Trophoblast cell (in vitro differentiated cells and primary cell): ENCODE measurements around the gene SF3B4.

ENCODE experiments used
- DNase-seq, 2 donors: peaks; one replicate each; pipeline ENCODE4 v3.0.0-alpha.2; 2016
- H2AFZ ChIP-seq: 2 replicates; pipeline ENCODE4 v1.6.1; 2013; ENCODE audit warnings: low read length, moderate library complexity, mild to moderate bottlenecking; ENCODE audit not compliant: insufficient read depth, poor library complexity
- H2AK5ac ChIP-seq: 2 replicates; pipeline ENCODE4 v1.6.1; 2013; ENCODE audit warnings: mild to moderate bottlenecking, low read length
- H2BK120ac ChIP-seq: 2 replicates; pipeline ENCODE4 v1.6.1; 2013; ENCODE audit warnings: low read length, mild to moderate bottlenecking, moderate library complexity; ENCODE audit not compliant: insufficient read depth, poor library complexity
- H2BK12ac ChIP-seq: 2 replicates; pipeline ENCODE4 v1.6.1; 2013; ENCODE audit warnings: mild to moderate bottlenecking, low read length, moderate library complexity
- H2BK5ac ChIP-seq: 2 replicates; pipeline ENCODE4 v1.6.1; 2013; ENCODE audit warnings: low read length, low read depth, moderate library complexity, mild to moderate bottlenecking; ENCODE audit not compliant: poor library complexity
- H3K14ac ChIP-seq: 2 replicates; pipeline ENCODE4 v1.6.1; 2013; ENCODE audit warnings: mild to moderate bottlenecking, low read length
- H3K18ac ChIP-seq: 2 replicates; pipeline ENCODE4 v1.6.1; 2013; ENCODE audit warnings: mild to moderate bottlenecking, low read length
- H3K23ac ChIP-seq: 2 replicates; pipeline ENCODE4 v1.6.1; 2013; ENCODE audit warnings: low read length
- H3K27ac ChIP-seq: 2 replicates; pipeline ENCODE4 v1.5.1; 2013; ENCODE audit warnings: low read depth, mild to moderate bottlenecking, inconsistent platforms, low read length, moderate library complexity
- H3K27me3 ChIP-seq: 2 replicates; pipeline ENCODE4 v1.6.1; 2013; ENCODE audit warnings: inconsistent platforms, mild to moderate bottlenecking, low read length, moderate library complexity; ENCODE audit not compliant: insufficient read depth
- H3K36me3 ChIP-seq, 2 experiments: 1 replicate in 1 of 2; 2 replicates in 1 of 2; pipeline ENCODE4 v1.6.1; 2013; ENCODE audit warnings: low read length in 2 of 2, mild to moderate bottlenecking in 2 of 2, moderate library complexity in 1 of 2; ENCODE audit not compliant: insufficient read depth in 2 of 2, control insufficient read depth in 1 of 2
- H3K4ac ChIP-seq: 2 replicates; pipeline ENCODE4 v1.6.1; 2013; ENCODE audit warnings: low read depth, mild to moderate bottlenecking, low read length, moderate library complexity
- H3K4me1 ChIP-seq, 2 experiments: 1 replicate in 1 of 2; 2 replicates in 1 of 2; pipeline ENCODE4 v1.6.1; 2013; ENCODE audit warnings: low read length in 2 of 2, mild to moderate bottlenecking in 2 of 2, moderate library complexity in 1 of 2; ENCODE audit not compliant: insufficient read depth in 2 of 2, control insufficient read depth in 1 of 2
- H3K4me2 ChIP-seq: 2 replicates; pipeline ENCODE4 v1.6.1; 2013; ENCODE audit warnings: inconsistent platforms, mild to moderate bottlenecking, low read length, moderate library complexity
- H3K4me3 ChIP-seq: 2 replicates; pipeline ENCODE4 v1.5.1; 2013; ENCODE audit warnings: mild to moderate bottlenecking, low read depth, low read length, inconsistent platforms
- H3K79me1 ChIP-seq: one replicate; pipeline ENCODE4 v1.6.1; 2013; ENCODE audit warnings: low read length
- H3K79me2 ChIP-seq: 2 replicates; pipeline ENCODE4 v1.6.1; 2013; ENCODE audit warnings: low read length, mild to moderate bottlenecking; ENCODE audit not compliant: control insufficient read depth, insufficient read depth, poor library complexity
- H3K9ac ChIP-seq: 2 replicates; pipeline ENCODE4 v1.6.1; 2013; ENCODE audit warnings: mild to moderate bottlenecking, low read length
- H3K9me3 ChIP-seq: 2 replicates; pipeline ENCODE4 v1.6.1; 2013; ENCODE audit warnings: low read depth, mild to moderate bottlenecking, control low read depth, inconsistent platforms, low read length; ENCODE audit not compliant: insufficient read depth
- H4K12ac ChIP-seq: 2 replicates; pipeline ENCODE4 v1.6.1; 2013; ENCODE audit warnings: low read depth, mild to moderate bottlenecking, low read length, moderate library complexity
- H4K8ac ChIP-seq: 2 replicates; pipeline ENCODE4 v1.6.1; 2013; ENCODE audit warnings: low read depth, mild to moderate bottlenecking, low read length, moderate library complexity
- H4K91ac ChIP-seq: one replicate; pipeline ENCODE4 v1.6.1; 2013; ENCODE audit warnings: low read depth, mild to moderate bottlenecking, low read length, moderate library complexity
- WGBS: extraction: QIAGEN DNeasy Blood & Tissue Kit; methylation state at CpG from one replicate; pipeline ENCODE4 v1.1.7; 2013; ENCODE audit warnings: missing lambda C conversion rate; ENCODE audit not compliant: insufficient read length, insufficient coverage; ENCODE audit errors: extremely low coverage; 5-methylcytosine and 5-hydroxymethylcytosine counted together

SF3B4 gene

DNA sequence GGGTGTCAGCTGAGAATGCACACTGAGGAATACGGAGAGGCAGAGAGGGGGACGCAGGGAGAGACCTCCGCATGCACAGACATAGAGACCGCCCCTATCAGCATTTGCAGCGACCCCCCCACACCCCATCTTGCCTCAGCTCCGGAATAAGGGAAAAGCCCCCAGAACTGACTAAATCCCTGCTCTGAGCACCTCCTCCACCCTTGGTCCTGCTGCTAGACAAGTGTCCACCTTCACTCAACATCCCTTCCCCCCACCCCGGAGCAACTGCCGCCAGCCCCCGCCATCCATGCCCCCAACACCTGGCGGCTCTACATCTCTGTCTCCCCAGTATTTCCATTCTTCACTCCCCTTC is 10.7 kb downstream of the SF3B4 start:
- Histone ChIP-seq H3K27me3 (no peaks in the 10 kb centered on the region), H3K14ac (no peak overlapping the region), H4K91ac (no peak overlapping the region), H2AFZ (no peak overlapping the region), H3K4ac (no peak overlapping the region), H3K27ac (no peak overlapping the region), H3K79me1 (peaks cover 2% of the 10 kb centered on the region), H3K4me2 (peak overlapping the region; percentile 71), H3K4me1 (peaks cover 13 to 18% of the 10 kb centered on the region in 2 experiments), H4K8ac (no peak overlapping the region), H3K18ac (peak overlapping the region; percentile 58), H3K9ac (peak overlapping the region; percentile 14), H2AK5ac (no peak overlapping the region), H3K36me3 (peaks cover 8 to 9% of the 10 kb centered on the region in 2 experiments), H4K12ac (no peak overlapping the region), H2BK120ac (no peak overlapping the region), H3K9me3 (no peaks in the 10 kb centered on the region), H2BK5ac (no peak overlapping the region), H2BK12ac (no peak overlapping the region), H3K79me2 (no peaks in the 10 kb centered on the region), H3K23ac (no peak overlapping the region), H3K4me3 (peak overlapping the region; percentile 71)
- no CpG with 5 or more reads among the region's 10 CpGs for WGBS
- no peak for DNase-seq

DNA sequence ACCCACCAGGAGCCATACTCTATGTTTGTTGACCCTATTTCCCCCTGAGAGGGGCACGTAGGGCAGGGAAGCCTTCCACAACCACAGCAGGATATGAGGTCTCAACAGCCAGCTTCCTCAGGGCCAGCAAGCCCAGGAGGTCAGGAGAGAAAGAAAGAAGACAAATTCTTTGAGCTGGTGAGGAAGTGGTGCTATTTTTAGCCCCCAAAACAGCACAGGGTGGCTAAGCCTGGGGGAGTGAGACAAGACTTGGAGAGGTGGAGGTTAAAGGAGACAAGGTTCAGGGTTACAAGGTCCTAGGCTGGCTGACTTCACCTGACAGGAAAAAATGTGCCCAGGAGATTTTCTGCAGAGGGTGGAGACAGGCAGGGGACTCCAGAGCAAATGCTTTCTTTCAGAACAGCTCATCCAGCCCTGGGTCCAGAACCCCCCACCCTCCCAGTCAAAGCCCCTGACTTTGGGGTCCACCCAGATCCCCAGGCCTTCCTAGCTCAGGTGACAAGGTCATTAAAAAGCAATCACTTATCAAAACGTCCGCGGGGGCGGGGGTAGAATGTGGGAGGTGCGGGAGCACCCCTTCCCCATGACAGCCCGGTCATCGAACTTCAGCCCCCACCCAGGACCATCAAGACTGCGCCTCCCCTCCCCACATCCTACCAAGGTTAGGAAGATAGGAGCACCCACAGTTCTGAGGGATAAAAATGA is 11.3 kb downstream of the SF3B4 start:
- Histone ChIP-seq H2AFZ (no peak overlapping the region), H3K36me3 (peaks cover 8 to 9% of the 10 kb centered on the region in 2 experiments), H3K27ac (peak overlapping the region; percentile 22), H2BK12ac (peak overlapping the region; percentile 38), H3K79me2 (no peaks in the 10 kb centered on the region), H3K4me3 (peak overlapping the region; percentile 71), H4K91ac (no peak overlapping the region), H2AK5ac (no peak overlapping the region), H3K9me3 (no peaks in the 10 kb centered on the region), H3K4me2 (peak overlapping the region; percentile 71), H2BK120ac (no peak overlapping the region), H2BK5ac (no peak overlapping the region), H4K8ac (no peak overlapping the region), H3K14ac (no peak overlapping the region), H3K27me3 (no peaks in the 10 kb centered on the region), H3K18ac (peak overlapping the region; percentile 58), H3K4ac (no peak overlapping the region), H3K79me1 (peaks cover 2% of the 10 kb centered on the region), H3K9ac (peak overlapping the region; percentile 14), H3K23ac (no peak overlapping the region), H3K4me1 (peaks cover 13 to 18% of the 10 kb centered on the region in 2 experiments), H4K12ac (no peak overlapping the region)
- no CpG with 5 or more reads among the region's 9 CpGs for WGBS
- no peak for DNase-seq

DNA sequence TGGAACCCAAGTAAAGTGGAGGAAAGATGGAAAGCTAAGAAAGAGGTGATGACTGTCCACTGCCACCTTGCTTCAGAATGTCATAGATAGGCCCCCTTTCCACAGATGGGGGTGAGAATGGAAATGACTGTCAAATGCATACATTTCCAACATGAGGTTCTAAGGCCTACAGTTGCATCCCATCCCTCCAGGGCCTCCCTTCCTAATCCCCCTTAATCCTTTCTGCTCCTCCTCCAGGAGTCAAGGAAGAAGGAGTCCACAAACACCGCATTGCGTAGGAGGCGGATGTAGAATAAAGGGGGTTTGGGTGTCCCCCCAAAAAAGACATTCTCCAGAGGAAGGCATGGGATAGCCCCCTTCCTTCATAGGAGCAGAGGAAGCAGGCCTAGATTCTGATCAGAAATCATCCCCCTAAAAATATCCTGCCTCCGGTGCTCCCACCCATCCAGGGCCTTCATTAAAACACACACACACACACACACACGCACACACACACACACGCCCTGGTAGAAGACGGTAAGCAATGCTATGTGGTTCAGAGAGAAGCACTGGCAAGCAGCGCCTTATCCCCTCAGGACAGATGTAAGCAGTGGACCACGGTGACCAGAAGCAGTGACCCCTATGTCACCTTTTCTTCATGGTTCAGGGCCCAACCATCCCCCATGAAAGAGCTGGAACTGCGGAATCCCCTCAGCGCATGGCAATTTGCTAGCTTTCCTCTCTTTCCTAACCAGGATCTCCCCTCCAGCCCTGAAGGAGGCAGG is 12.0 kb downstream of the SF3B4 start:
- no peak overlapping the region for H3K4ac ChIP-seq
- H3K14ac ChIP-seq: no peak overlapping the region
- H4K12ac ChIP-seq: no peak overlapping the region
- no peak overlapping the region for H2BK5ac ChIP-seq
- H3K79me2 ChIP-seq: no peaks in the 10 kb centered on the region
- peaks cover 14 to 18% of the 10 kb centered on the region in 2 experiments for H3K4me1 ChIP-seq
- H3K4me2 ChIP-seq: peak overlapping the region; percentile 71
- no peak overlapping the region for H4K91ac ChIP-seq
- peaks cover 2% of the 10 kb centered on the region for H3K79me1 ChIP-seq
- no peaks in the 10 kb centered on the region for H3K9me3 ChIP-seq
- no peak overlapping the region for H3K18ac ChIP-seq
- peak overlapping the region; percentile 22 for H3K27ac ChIP-seq
- H3K27me3 ChIP-seq: no peaks in the 10 kb centered on the region
- H3K4me3 ChIP-seq: no peak overlapping the region
- no peak for DNase-seq
- H2BK120ac ChIP-seq: no peak overlapping the region
- H2AK5ac ChIP-seq: no peak overlapping the region
- peaks cover 8 to 9% of the 10 kb centered on the region in 2 experiments for H3K36me3 ChIP-seq
- H2AFZ ChIP-seq: no peak overlapping the region
- H3K9ac ChIP-seq: no peak overlapping the region
- WGBS: no CpG with 5 or more reads among the region's 11 CpGs
- H2BK12ac ChIP-seq: peak overlapping the region; percentile 38
- no peak overlapping the region for H3K23ac ChIP-seq
- H4K8ac ChIP-seq: no peak overlapping the region

DNA sequence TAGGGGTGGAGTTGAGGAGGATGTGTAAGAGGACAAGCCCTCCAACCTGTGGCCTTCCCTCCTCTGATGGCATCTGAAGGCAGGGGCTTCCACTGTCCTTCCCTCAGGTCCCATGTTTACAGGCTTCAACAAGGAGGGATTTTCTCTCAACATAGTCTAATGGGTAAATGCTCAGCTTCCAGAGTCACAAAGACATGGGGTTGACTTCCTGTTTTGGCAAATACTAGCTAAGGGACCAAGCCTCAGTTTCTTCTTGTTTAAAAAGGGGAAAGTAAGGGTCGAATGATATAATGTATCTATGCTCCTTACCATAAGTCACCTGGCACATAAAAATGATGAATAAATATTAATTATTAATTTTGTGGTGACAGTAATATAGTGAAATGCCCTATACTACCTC is 13.1 kb downstream of the SF3B4 start:
- no peak overlapping the region for H2AK5ac ChIP-seq
- H2BK12ac ChIP-seq: no peak overlapping the region
- H3K27me3 ChIP-seq: no peaks in the 10 kb centered on the region
- no CpG with 5 or more reads among the region's 1 CpG for WGBS
- DNase-seq: no peak
- no peak overlapping the region for H2AFZ ChIP-seq
- no peak overlapping the region for H3K4ac ChIP-seq
- H3K14ac ChIP-seq: no peak overlapping the region
- H4K12ac ChIP-seq: no peak overlapping the region
- no peaks in the 10 kb centered on the region for H3K79me2 ChIP-seq
- H2BK120ac ChIP-seq: no peak overlapping the region
- peaks cover 9 to 10% of the 10 kb centered on the region in 2 experiments for H3K36me3 ChIP-seq
- H2BK5ac ChIP-seq: no peak overlapping the region
- no peak overlapping the region for H3K4me2 ChIP-seq
- no peak overlapping the region for H3K4me3 ChIP-seq
- no peak overlapping the region for H3K23ac ChIP-seq
- no peak overlapping the region for H3K9ac ChIP-seq
- peaks cover 2% of the 10 kb centered on the region for H3K79me1 ChIP-seq
- H3K18ac ChIP-seq: no peak overlapping the region
- no peak overlapping the region for H4K91ac ChIP-seq
- H3K4me1 ChIP-seq: peaks cover 24 to 26% of the 10 kb centered on the region in 2 experiments
- H3K27ac ChIP-seq: no peak overlapping the region
- no peaks in the 10 kb centered on the region for H3K9me3 ChIP-seq
- H4K8ac ChIP-seq: no peak overlapping the region
